NK-92 (cell line): ENCODE measurements around the gene BCS1L.
"Not testable (repeated sequence)": the region's sequence is repeated elsewhere in the genome, so short reads cannot be mapped to it uniquely, and the experiment has no call there.

Experiments
- DNase-seq: peaks from one replicate; lab custom pipeline; 2025; ENCODE audit not compliant: unreplicated experiment; lab: John Stamatoyannopoulos, UW

Gene BCS1L

DNA sequence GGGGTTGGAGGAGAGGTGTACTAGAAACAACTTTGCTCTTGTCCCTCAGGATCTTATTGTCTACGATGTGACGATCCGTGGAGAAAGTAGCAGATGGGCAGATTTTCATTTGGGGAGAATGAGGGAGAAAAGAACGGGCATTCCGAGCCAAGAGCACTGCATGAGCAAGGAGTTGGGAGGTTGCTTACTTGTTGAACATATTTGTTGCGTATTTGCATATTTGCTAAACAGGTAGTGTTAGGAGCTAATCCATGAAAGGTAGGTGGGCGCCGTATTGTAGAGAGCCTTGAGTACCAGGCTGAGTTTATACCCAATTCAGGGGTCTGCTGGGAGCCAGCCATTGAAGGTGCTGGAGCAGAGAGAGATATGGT is 490 bp downstream of the BCS1L start:
- DNase-seq = no peak

DNA sequence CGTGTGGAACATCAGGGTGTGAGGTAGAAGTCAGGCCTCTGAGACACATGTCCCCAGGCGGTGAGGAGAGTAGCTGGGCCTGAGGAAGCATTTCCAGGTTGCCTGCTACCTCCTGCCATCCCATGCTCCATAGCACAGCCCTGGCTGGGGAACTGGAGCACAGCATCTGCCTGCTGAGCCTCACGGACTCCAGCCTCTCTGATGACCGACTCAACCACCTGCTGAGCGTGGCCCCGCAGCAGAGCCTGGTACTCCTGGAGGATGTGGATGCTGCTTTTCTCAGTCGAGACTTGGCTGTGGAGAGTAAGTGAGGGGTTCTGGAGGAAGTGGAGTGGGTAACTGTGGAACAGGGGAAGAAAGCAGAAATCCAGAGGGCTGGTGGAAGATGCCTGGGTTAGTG is 2.9 kb downstream of the BCS1L start:
- DNase-seq = no peak

DNA sequence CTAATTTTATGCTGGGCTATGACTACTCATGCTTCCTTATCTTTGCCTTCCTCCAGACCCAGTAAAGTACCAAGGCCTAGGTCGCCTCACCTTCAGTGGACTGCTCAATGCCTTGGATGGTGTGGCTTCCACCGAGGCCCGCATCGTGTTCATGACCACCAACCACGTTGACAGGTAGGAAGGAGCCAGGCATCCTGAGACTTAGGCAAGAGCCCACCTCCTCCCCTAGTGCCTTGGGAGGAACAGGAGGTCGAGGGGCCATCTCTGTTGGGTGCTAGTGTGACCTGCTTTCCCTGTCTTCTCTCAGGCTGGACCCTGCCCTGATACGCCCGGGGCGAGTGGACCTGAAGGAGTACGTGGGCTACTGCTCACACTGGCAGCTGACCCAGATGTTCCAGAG is 3.3 kb downstream of the BCS1L start:
- DNase-seq = no peak

DNA sequence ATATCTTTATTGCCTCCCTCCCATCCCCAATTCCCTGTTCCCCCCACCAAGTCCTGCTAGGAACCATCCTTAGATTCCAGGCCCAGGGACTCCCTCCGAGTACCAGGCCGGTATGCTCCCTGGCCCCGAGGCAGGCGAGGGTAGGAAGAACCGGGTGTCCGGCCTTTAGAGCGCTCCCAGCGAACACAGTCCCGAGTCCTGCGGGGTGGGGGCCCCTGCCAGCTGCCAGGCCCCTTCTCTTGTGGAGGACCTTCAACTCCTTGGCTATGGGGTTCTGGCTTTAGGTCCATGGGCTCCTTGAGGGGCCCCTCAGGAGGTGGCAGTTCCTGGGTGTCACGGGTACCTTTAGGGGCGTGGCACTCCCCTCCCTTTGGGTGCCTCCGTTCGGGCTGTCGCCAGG is 4.4 kb downstream of the BCS1L start:
- DNase-seq = no peak

DNA sequence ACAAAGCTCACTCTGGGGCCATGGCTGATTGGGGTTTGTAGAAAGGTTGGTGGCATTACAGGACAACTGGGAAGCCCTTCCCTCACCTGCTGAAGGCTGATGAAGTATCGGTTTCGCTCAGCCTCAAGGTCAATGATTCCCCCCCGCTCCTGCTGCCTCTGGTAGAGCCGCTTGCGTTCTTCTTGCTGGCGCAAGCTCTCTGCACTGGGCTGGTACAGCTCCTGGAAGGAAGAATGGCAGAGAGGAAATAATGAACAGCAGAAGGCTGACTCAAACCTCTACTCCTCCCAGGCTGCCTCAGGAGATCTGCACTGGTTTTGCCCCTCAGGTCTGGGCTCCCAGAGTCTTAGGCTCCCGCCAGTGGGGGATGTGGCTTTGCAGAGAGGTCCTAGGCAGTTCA is 5.2 kb downstream of the BCS1L start:
- DNase-seq = no peak

DNA sequence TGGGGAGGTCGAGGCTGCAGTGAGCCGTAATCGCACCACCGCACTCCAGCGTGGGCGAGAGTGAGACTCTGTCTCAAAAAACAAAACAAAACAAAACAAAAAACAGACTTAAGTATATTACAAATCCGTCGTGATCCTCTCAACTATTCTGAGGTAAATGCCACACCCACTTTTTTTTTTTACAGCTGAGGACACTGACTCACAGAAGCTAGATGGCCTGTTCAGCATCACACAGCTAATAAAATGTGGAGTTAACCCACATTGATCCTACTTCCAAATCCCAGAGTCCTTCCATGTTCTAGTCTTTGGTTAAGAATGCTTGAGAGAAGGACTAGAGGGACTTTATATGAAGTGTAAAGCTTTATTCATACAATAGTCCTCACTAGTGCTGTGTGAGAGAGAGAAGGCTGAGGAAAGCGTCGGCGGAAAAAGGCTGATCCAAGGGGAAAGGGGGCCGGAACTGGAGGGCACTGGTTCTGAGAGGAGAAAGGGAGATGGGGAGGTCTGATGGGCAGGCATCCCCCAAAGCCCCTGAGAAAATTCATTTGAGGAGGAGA is 11.7 kb downstream of the BCS1L start:
- DNase-seq = no peak

GRCh38 chr2:218671654-218672566 is 12.4 kb downstream of the BCS1L start, which contains the start of the genes RNF25 and STK36:
TSS of gene RNF25 (minus strand) at chr2:218672002. CDS start at chr2:218671970, 32 bp downstream.
TSS of gene STK36 (plus strand) at chr2:218672086. CDS start at chr2:218672830, 744 bp downstream.
- no peak for DNase-seq

DNA sequence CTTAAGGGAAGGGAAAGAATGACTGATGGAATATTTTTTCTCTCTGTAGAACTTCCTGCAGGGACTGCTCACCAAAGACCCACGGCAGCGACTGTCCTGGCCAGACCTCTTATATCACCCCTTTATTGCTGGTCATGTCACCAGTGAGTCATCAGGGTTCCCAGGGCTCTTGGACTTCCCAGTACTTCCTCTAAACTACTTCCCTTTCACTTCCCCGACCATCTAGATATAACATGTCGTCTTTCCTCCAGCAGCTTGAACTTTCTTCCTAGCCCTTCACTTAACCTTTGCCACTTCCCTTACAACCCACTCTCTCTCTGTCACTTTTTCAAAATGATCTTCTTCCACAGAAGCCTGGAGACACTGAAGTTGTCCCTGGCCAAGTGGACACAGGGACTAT is 19.6 kb downstream of the BCS1L start:
- DNase-seq = no peak

GRCh38 chr2:218680061-218680460 is 20.6 kb downstream of the BCS1L start:
- DNase-seq = no peak

DNA sequence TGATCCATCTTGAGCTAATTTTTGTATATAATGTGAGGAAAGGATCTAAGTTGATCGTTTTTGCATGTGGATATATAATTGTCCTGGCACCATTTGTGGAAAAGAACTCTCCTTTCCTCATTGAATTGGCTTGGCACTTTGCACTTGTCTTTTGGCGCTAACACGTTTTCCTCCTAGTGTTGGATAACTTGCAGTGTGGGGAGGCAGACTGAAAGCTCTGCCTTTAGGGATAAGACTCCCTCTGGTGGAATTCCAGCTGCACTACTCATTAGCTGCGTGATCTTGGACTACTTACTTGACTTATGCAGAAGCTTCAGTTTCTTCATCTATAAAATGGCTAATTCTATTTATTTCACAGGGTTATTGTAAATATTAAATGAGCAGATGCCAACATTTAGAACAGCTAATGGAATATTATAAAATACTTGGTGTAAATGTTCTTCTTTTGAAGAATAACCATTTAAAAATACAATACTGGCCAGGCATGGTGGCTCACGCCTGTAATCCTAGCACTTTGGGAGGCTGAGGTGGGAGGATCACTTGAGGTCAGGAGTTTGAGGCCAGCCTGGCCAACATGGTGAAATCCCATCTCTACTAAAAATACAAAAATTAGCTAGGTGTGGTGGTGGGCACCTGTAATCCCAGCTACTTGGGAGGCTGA is 28.0 kb downstream of the BCS1L start:
- not testable (repeated sequence) for DNase-seq

DNA sequence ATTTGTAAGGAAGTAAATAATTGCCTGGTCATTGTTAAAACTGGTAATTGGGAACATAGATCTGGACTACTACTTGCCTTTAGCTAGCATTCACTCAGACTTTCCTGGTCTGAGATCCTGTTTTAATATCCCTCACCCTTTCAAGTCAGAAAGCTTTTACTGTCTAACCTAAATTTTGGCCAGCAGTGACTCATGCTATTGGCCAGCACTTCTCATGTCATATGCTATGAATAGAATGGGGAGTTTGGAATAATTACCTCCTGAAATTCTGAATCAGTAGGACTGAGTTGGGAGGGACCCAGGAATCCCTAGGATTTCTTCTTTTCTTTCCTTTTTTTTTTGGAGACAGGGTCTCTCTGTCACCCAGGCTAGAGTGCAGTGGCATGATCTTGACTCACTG is 31.8 kb downstream of the BCS1L start:
- DNase-seq = no peak

GRCh38 chr2:218694405-218695145 is 35.1 kb downstream of the BCS1L start:
- DNase-seq = no peak

DNA sequence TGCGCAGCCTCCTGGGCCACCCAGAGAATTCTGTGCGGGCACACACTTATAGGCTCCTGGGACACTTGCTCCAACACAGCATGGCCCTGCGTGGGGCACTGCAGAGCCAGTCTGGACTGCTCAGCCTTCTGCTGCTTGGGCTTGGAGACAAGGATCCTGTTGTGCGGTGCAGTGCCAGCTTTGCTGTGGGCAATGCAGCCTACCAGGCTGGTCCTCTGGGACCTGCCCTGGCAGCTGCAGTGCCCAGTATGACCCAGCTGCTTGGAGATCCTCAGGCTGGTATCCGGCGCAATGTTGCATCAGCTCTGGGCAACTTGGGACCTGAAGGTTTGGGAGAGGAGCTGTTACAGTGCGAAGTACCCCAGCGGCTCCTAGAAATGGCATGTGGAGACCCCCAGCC is 39.4 kb downstream of the BCS1L start:
- no peak for DNase-seq

GRCh38 chr2:218701806-218702205 is 42.3 kb downstream of the BCS1L start:
- DNase-seq = no peak

GRCh38 chr2:218703341-218703740 is 43.9 kb downstream of the BCS1L start:
- no peak for DNase-seq

DNA sequence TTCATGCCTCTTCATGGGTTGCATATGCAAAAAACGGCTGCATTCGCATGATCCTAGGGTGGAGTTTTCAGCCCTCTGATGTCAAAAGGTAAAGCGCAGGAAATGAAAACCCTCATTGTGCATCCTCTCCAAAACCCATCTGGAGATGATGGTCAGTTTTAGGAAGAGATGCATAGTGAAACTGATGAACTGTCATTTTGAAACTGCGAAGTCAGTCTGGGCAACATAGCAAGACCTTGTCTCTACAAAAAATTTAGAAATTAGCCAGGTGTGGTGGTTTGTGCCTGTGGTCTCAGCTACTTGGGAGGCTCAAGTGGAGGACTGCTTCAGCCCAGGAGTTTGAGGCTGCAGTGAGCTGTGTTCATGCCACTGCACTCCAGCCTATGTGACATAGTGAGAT is 48.6 kb downstream of the BCS1L start:
- no peak for DNase-seq

GRCh38 chr2:218709908-218710307 is 50.4 kb downstream of the BCS1L start:
- no peak for DNase-seq

DNA sequence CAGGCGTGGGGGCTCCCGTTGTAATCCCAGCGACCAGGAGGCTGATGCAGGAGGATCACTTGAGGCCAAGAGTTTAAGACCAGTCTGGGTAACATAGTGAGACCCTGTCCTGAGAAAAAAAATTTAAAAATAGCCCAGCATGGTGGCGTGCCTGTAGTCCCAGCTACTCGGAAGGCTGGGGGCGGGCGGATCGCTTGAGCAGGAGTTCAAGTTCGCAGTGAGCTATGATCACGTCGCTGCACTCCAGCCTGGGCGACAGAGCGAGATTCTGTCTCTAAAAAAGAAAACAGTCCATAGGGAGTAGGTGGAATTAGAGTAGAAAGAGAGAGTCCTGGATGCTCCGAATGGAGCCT is 50.8 kb downstream of the BCS1L start:
- DNase-seq = no peak

DNA sequence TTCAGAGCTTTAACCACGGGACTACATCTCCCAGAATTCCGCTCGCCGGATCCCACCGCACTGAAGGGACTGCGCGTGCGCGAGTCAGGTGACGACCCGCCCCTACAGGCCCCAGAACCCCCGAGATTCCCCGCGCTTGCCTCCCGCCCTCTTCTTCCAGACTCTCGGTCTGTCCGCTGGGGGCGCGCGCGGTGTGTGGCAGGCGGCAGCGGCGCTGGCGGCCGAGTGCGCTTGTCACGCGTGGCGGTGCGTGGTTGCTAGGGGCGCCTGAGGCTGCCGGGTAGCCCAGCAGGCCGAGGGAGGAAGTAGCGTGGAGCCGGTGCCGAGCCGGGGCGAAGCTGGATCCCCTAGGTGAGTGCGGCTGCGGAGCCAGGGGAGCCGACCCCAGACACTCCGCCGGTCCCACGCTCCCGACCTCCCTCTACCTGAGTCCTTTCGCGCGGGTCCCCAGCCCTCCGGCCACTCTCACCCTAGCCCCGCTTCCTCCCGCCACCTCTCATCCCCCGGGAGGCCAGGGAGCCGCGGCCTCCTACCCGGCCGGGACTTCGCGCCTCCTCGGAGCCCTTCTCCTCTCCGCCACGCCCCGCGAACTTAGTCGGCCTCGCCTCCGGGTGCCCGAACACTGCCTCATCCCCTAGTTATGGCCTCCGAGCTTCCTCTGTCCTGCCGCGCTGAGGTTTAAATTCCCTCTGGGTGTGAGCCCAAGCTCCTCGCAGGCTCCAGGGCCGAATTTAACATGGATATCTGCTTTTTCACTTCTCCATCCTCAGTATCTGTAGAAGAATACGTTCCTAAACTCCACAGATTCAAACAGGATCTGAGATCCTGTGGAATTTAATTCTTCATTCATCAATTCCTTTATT is 51.4 kb downstream of the BCS1L start, which contains the start of gene TTLL4:
TTLL4 (plus strand) TSS at position 149 of the 863 bp plus-strand sequence. CDS start 26,842 bp downstream, outside the sequence.
- DNase-seq = peak; percentile 76

DNA sequence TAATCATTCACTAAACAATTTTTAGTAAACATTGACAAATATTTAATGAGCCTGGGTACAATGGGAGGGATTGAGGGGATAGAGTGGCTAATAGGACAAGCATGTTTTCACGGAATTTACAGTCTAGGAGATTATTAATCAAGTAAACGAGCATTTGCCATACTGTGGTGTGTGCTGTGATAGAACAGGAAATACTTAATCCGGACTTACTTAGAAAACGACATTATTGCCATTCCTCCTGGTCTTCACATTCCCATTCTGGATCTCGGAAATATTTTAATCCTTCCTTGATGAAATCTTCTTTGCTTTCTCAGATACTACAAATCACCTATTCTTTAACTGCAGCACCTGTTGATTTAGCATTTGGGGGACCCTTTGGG is 52.1 kb downstream of the BCS1L start:
- no peak for DNase-seq
